HUES48 (cell line): ENCODE results near the gene SEC23IP.

Experiments used
- H3K27ac ChIP-seq: one replicate; pipeline ENCODE4 v1.7.0; 2013; ENCODE audit warnings: low read depth, low read length, inconsistent platforms
- H3K27me3 ChIP-seq: 2 replicates; pipeline ENCODE4 v1.6.1; 2013; ENCODE audit warnings: mild to moderate bottlenecking, low read length; ENCODE audit not compliant: control insufficient read depth, insufficient read depth
- H3K36me3 ChIP-seq: 2 replicates; pipeline ENCODE4 v1.6.1; 2013; ENCODE audit warnings: low read length; ENCODE audit not compliant: control insufficient read depth, insufficient read depth
- H3K4me1 ChIP-seq: 2 replicates; pipeline ENCODE4 v1.6.1; 2013; ENCODE audit warnings: mild to moderate bottlenecking, low read length; ENCODE audit not compliant: control insufficient read depth, insufficient read depth
- H3K4me3 ChIP-seq: 2 replicates; pipeline ENCODE4 v1.5.1; 2013; ENCODE audit warnings: mild to moderate bottlenecking, low read depth, low read length
- H3K9ac ChIP-seq: 2 replicates; pipeline ENCODE4 v1.6.1; 2013; ENCODE audit warnings: mild to moderate bottlenecking, low read depth, low read length, moderate library complexity
- H3K9me3 ChIP-seq: 2 replicates; pipeline ENCODE4 v1.6.1; 2013; ENCODE audit warnings: low read length; ENCODE audit not compliant: control insufficient read depth, insufficient read depth

SEC23IP gene

GRCh38 chr10:119981826-119982225 lies 89.3 kb downstream of the SEC23IP start:
- peaks cover 4% of the 10 kb centered on the region; the same call in 1 of the 2 replicates for H3K4me1 ChIP-seq
- H3K36me3 ChIP-seq: no peaks in the 10 kb centered on the region
- H3K9ac ChIP-seq: no peak overlapping the region
- no peak overlapping the region for H3K4me3 ChIP-seq
- no peaks in the 10 kb centered on the region for H3K9me3 ChIP-seq
- no peak overlapping the region for H3K27ac ChIP-seq
- H3K27me3 ChIP-seq: no peaks in the 10 kb centered on the region

- no peaks in the 10 kb centered on the region for H3K4me1 ChIP-seq
- no peak overlapping the region for H3K4me3 ChIP-seq
- H3K27me3 ChIP-seq: no peaks in the 10 kb centered on the region
- H3K27ac ChIP-seq: no peak overlapping the region
- H3K9me3 ChIP-seq: no peaks in the 10 kb centered on the region
- H3K9ac ChIP-seq: no peak overlapping the region
- H3K36me3 ChIP-seq: no peaks in the 10 kb centered on the region
Observed at GRCh38 chr10:119988333-119988732, 95.8 kb downstream of the SEC23IP start.

- no peaks in the 10 kb centered on the region for H3K36me3 ChIP-seq
- no peak overlapping the region for H3K27ac ChIP-seq
- no peaks in the 10 kb centered on the region for H3K4me1 ChIP-seq
- H3K27me3 ChIP-seq: no peaks in the 10 kb centered on the region
- H3K9me3 ChIP-seq: no peaks in the 10 kb centered on the region
- H3K4me3 ChIP-seq: no peak overlapping the region
- no peak overlapping the region for H3K9ac ChIP-seq
Observed at GRCh38 chr10:119989966-119990365, 97.4 kb downstream of the SEC23IP start.

GRCh38 chr10:119991066-119991465 lies 98.5 kb downstream of the SEC23IP start:
- Histone ChIP-seq H3K4me3 (no peak overlapping the region), H3K27me3 (no peaks in the 10 kb centered on the region), H3K9me3 (no peaks in the 10 kb centered on the region), H3K27ac (no peak overlapping the region), H3K36me3 (no peaks in the 10 kb centered on the region), H3K9ac (no peak overlapping the region), H3K4me1 (no peaks in the 10 kb centered on the region)

DNA sequence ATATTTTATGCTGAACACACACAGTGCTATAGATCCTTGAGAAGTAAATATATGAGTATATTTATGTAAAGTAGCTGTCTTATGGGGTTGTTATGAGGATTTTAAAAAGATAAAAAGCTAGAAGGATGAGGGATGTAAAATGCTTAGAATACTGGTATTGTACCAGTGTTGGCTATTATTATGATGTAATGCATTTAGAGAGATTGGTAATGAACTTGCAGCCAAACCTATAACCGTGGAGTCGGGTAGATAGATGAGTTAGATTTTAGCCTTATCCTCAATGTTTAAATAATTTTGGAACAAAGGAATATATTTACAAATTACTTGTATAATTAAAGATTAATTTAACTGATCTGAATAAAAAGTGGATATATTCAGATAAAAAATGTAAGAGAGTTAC lies 99.3 kb downstream of the SEC23IP start:
- H3K36me3 ChIP-seq: no peaks in the 10 kb centered on the region
- no peaks in the 10 kb centered on the region for H3K27me3 ChIP-seq
- H3K9me3 ChIP-seq: no peaks in the 10 kb centered on the region
- no peak overlapping the region for H3K27ac ChIP-seq
- no peaks in the 10 kb centered on the region for H3K4me1 ChIP-seq
- H3K4me3 ChIP-seq: no peak overlapping the region
- no peak overlapping the region for H3K9ac ChIP-seq
